ENCODE data around the gene CCNB1IP1. TPM values are rescaled to one million over a fixed set of nuclear protein-coding genes. Genes with fewer than 3 reads are reported as not detected.
A peak's percentile ranks its signal among the peaks of the same experiment; 100 is the strongest.

Gene CCNB1IP1
- total RNA-seq, 3 donors from 2014 or later (not counting 1 experiment from before 2014, with no cell fraction given), result 20.8 to 21.5 (median 21.2) TPM

DNA sequence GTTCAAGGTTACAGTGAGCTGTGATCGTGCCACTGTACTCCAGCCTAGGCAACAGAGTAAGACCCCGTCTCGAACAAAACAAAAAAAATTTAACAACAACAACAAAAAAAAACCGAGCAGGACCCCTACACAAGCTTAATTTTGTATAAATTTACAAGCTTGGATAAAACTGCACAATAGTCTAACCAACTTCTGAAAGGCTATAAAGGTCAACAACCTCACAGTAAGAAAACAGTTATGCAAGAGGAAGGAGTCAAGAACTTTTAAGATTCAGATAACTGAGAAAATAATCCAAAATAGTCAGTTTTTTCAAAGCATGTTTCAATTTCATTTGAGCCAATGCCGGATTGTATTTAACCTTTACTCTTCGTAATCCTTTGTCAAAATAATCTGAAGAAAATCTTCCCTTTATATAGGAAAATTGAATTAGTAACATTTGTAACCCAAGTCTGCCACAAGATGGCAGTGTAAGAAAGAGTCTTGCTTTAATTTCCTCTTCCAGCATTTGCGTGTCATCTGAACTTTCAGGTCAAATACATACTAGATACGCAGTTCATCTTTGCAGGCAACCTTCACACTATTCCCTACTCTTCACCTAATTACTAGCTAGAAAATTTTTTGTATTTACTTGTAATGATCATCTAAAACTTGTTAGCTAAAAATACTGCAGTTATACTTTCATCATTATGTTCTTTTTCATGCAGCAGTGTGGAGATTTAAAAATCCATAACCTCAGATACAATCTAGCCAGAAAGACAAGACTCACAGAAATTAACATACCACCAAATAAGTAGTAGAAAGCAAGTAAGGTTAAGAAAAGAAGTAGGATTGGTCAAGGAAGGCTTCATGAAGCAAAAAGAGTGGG, 5.8 kb downstream of the CCNB1IP1 start:
- Mint-ChIP-seq H3K36me3 (no peaks in the 10 kb centered on the region), H3K9me3 (no peaks in the 10 kb centered on the region), H3K4me1 (peaks cover 12 to 14% of the 10 kb centered on the region in 2 donors), H3K27me3 (ENCODE audit: low read depth in 2 of 2) (no peaks in the 10 kb centered on the region), H3K4me3 (no peak overlapping the region), H3K27ac (peak overlapping the region in 1 of 2 donors; percentile 55)
- no peak overlapping the region for H3K4me3 ChIP-seq (ENCODE audit: low read length)
- peak in 1 of 2 donors; percentile 85 for DNase-seq
- H3K36me3 ChIP-seq (ENCODE audit: control insufficient read depth, insufficient read depth, low read length), result peaks cover 13% of the 10 kb centered on the region
- TF ChIP-seq, protein P1, sequence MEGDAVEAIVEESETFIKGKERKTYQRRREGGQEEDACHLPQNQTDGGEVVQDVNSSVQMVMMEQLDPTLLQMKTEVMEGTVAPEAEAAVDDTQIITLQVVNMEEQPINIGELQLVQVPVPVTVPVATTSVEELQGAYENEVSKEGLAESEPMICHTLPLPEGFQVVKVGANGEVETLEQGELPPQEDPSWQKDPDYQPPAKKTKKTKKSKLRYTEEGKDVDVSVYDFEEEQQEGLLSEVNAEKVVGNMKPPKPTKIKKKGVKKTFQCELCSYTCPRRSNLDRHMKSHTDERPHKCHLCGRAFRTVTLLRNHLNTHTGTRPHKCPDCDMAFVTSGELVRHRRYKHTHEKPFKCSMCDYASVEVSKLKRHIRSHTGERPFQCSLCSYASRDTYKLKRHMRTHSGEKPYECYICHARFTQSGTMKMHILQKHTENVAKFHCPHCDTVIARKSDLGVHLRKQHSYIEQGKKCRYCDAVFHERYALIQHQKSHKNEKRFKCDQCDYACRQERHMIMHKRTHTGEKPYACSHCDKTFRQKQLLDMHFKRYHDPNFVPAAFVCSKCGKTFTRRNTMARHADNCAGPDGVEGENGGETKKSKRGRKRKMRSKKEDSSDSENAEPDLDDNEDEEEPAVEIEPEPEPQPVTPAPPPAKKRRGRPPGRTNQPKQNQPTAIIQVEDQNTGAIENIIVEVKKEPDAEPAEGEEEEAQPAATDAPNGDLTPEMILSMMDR (IDR thresholded peaks at IDR 0.05), result peak; percentile 81
- no peak overlapping the region for H3K27ac ChIP-seq (ENCODE audit: low read length)
- H3K9me3 ChIP-seq (ENCODE audit: control insufficient read depth, insufficient read depth, low read length), result no peaks in the 10 kb centered on the region
- peaks cover under 1% of the 10 kb centered on the region for H3K4me1 ChIP-seq (ENCODE audit: control insufficient read depth, insufficient read depth, low read length)
- peak in 2 of 3 donors; percentile 70 to 75 for ATAC-seq
- no peaks in the 10 kb centered on the region for H3K27me3 ChIP-seq (ENCODE audit: control insufficient read depth, insufficient read depth, low read length)
- 66% methylated on average over 6 of the region's 8 CpGs for WGBS (ENCODE audit: insufficient coverage)
- intact Hi-C loops (cut with micrococcal nuclease), result loop anchor here (1.0 to 2.0 kb wide), 4 partner anchors 16 to 364 kb away; partner anchors contain the start of genes PARP2 and TTC5

DNA sequence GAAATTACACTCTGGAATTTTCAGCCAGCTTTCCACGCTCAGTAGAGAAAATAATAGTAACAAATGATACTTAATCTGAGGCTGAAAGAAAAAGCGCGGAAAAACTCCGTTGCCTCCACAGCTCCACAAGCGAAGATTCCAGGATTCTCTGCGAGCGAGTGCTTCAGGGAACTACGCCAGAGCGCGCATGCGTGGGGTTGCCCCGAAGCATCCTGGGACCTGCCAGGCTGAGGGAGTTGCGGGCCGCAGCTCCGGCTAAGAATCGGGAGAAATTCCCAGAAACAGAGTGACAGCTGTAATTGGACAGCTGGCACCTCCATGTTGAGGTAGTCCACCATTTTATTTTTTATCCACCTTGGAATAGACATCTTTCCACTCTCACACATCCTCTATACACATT, 15.4 kb downstream of the CCNB1IP1 start:
- TF ChIP-seq, protein P1 (IDR thresholded peaks at IDR 0.05), result no peak
- H3K27ac ChIP-seq (ENCODE audit: low read length), result no peak overlapping the region
- H3K9me3 Mint-ChIP-seq, result no peaks in the 10 kb centered on the region
- peaks cover 23% of the 10 kb centered on the region for H3K36me3 ChIP-seq (ENCODE audit: control insufficient read depth, insufficient read depth, low read length)
- H3K27me3 ChIP-seq (ENCODE audit: control insufficient read depth, insufficient read depth, low read length), result no peaks in the 10 kb centered on the region
- H3K4me1 Mint-ChIP-seq, result no peaks in the 10 kb centered on the region
- H3K4me1 ChIP-seq (ENCODE audit: control insufficient read depth, insufficient read depth, low read length), result no peaks in the 10 kb centered on the region
- no peaks in the 10 kb centered on the region for H3K27me3 Mint-ChIP-seq (ENCODE audit: low read depth in 2 of 2)
- no peak overlapping the region for H3K4me3 Mint-ChIP-seq
- no peak for ATAC-seq
- WGBS (ENCODE audit: insufficient coverage), result 96% methylated on average over 16 of the region's 16 CpGs
- no peaks in the 10 kb centered on the region for H3K36me3 Mint-ChIP-seq
- intact Hi-C loops (cut with micrococcal nuclease), result no loop called here
- no peak overlapping the region for H3K4me3 ChIP-seq (ENCODE audit: low read length)
- no peak overlapping the region for H3K27ac Mint-ChIP-seq
- no peak for DNase-seq
- H3K9me3 ChIP-seq (ENCODE audit: control insufficient read depth, insufficient read depth, low read length), result no peaks in the 10 kb centered on the region

GRCh38 chr14:20314026-20314425, 19.1 kb downstream of the CCNB1IP1 start:
- Histone ChIP-seq H3K9me3 (ENCODE audit: control insufficient read depth, insufficient read depth, low read length) (no peaks in the 10 kb centered on the region), H3K36me3 (ENCODE audit: control insufficient read depth, insufficient read depth, low read length) (peaks cover 30% of the 10 kb centered on the region), H3K27ac (ENCODE audit: low read length) (no peak overlapping the region), H3K4me3 (ENCODE audit: low read length) (no peak overlapping the region), H3K27me3 (ENCODE audit: control insufficient read depth, insufficient read depth, low read length) (no peaks in the 10 kb centered on the region), H3K4me1 (ENCODE audit: control insufficient read depth, insufficient read depth, low read length) (no peaks in the 10 kb centered on the region)
- ATAC-seq, result no peak
- no peak for DNase-seq
- TF ChIP-seq, protein P1 (IDR thresholded peaks at IDR 0.05), result no peak
- no peaks in the 10 kb centered on the region for H3K9me3 Mint-ChIP-seq
- WGBS (ENCODE audit: insufficient coverage), result 75% methylated on average over 2 of the region's 2 CpGs
- H3K27ac Mint-ChIP-seq, result no peak overlapping the region
- H3K4me3 Mint-ChIP-seq, result no peak overlapping the region
- H3K4me1 Mint-ChIP-seq, result no peaks in the 10 kb centered on the region
- no peaks in the 10 kb centered on the region for H3K36me3 Mint-ChIP-seq
- H3K27me3 Mint-ChIP-seq (ENCODE audit: low read depth in 2 of 2), result no peaks in the 10 kb centered on the region
- intact Hi-C loops (cut with micrococcal nuclease), result no loop called here
